PC-3 (cell line): ENCODE results near the gene SFMBT2. TPM values are rescaled to one million over a fixed set of nuclear protein-coding genes. Genes with fewer than 3 reads are reported as not detected.

Experiments used
- ATAC-seq: fragments of 200-7000 bp; cut with Tn5 transposase; 2 replicates; pipeline ENCODE4 v1.9.1; 2020; ENCODE audit warnings: mild to moderate bottlenecking, moderate library complexity
- BruUV-seq: library from RNA; stranded (reverse); fragments of 400-500 nt; replicated peaks from 2 replicates; lab custom pipeline; 2021; lab: Mats Ljungman, UMichigan
- CTCF ChIA-PET: fragments of 300-600 bp; sonication (Branson Sonifier 250); formaldehyde crosslinking; loops from one replicate; lab custom pipeline; 2022; ENCODE audit warnings: antibody characterized with exemption; lab: Charles Lee
- POLR2A ChIA-PET: fragments of 300-600 bp; sonication (Branson Sonifier 250); formaldehyde crosslinking; loops from one replicate; lab custom pipeline; 2022; ENCODE audit warnings: antibody characterized with exemption; ENCODE audit not compliant: unreplicated experiment; lab: Charles Lee
- DNase-seq: peaks from one replicate; pipeline ENCODE4 v3.0.0-alpha.2; 2015
- H2AFZ ChIP-seq: fragments of 300-600 bp; sonication (generic); 2 replicates; pipeline ENCODE4 v1.6.0; 2016; ENCODE audit warnings: antibody characterized with exemption, low read length
- H3F3A ChIP-seq: fragments of 300-600 bp; sonication (generic); one replicate; pipeline ENCODE4 v1.6.0; 2017; ENCODE audit warnings: antibody characterized with exemption, low read length, control low read depth, mild to moderate bottlenecking; ENCODE audit not compliant: unreplicated experiment
- H3K27ac ChIP-seq: fragments of 300-600 bp; sonication (generic); 2 replicates; pipeline ENCODE4 v1.5.1; 2016; ENCODE audit warnings: mild to moderate bottlenecking, low read length
- H3K27me3 ChIP-seq: fragments of 300-600 bp; sonication (generic); 2 replicates; pipeline ENCODE4 v1.6.1; 2016; ENCODE audit warnings: low read length, mixed read lengths
- H3K36me3 ChIP-seq: fragments of 300-600 bp; sonication (generic); 2 replicates; pipeline ENCODE4 v1.6.1; 2016; ENCODE audit warnings: low read depth, mixed run types, low read length, mixed read lengths
- H3K4me1 ChIP-seq: fragments of 300-600 bp; sonication (generic); 2 replicates; pipeline ENCODE4 v1.5.1; 2016; ENCODE audit warnings: low read length; ENCODE audit not compliant: insufficient read depth
- H3K4me2 ChIP-seq: fragments of 300-600 bp; sonication (generic); 2 replicates; pipeline ENCODE4 v1.6.0; 2016; ENCODE audit warnings: low read length
- H3K4me3 ChIP-seq: fragments of 300-600 bp; sonication (generic); 2 replicates; pipeline ENCODE4 v1.5.1; 2016; ENCODE audit warnings: mild to moderate bottlenecking, low read length, mixed read lengths
- H3K79me2 ChIP-seq: fragments of 300-600 bp; sonication (generic); 2 replicates; pipeline ENCODE4 v1.6.1; 2017; ENCODE audit warnings: low read length, mixed read lengths
- H3K9ac ChIP-seq: fragments of 300-600 bp; sonication (generic); 2 replicates; pipeline ENCODE4 v1.6.0; 2016; ENCODE audit warnings: mild to moderate bottlenecking, low read length
- H3K9me2 ChIP-seq: fragments of 300-600 bp; sonication (generic); replicated peaks from 2 replicates; pipeline ENCODE4 v1.6.1; 2016; ENCODE audit warnings: mixed run types, low read length, mixed read lengths
- H3K9me3 ChIP-seq: fragments of 300-600 bp; sonication (generic); 2 replicates; pipeline ENCODE4 v1.6.1; 2016; ENCODE audit warnings: low read length, mixed read lengths
- H4K20me1 ChIP-seq: fragments of 300-600 bp; sonication (generic); 2 replicates; pipeline ENCODE4 v1.6.1; 2016; ENCODE audit warnings: low read length, mixed read lengths
- EZH2 ChIP-seq: fragments of 300-600 bp; sonication (generic); IDR thresholded peaks from one replicate; pipeline ENCODE4 v1.6.1; 2017; ENCODE audit warnings: antibody characterized with exemption, mild to moderate bottlenecking, low read length; ENCODE audit not compliant: unreplicated experiment
- EZH2phosphoT487 ChIP-seq: fragments of 300-600 bp; sonication (generic); IDR thresholded peaks from 2 replicates; pipeline ENCODE4 v1.6.1; 2018; ENCODE audit warnings: mild to moderate bottlenecking, antibody characterized with exemption, low read length, borderline replicate concordance
- intact Hi-C: fragments of 100-400 bp; cut with micrococcal nuclease; formaldehyde crosslinking; loops from 2 replicates; pipeline ENCODE4 v1.9.0; 2023
- total RNA-seq: library from RNA; depleted of rRNA; stranded (reverse); fragments of >200 nt; gene quantifications from 2 replicates; pipeline ENCODE4 v1.2.3, GENCODE V29; 2014
- TF ChIP-seq, protein P1 (sequence below): fragments of 300-600 bp; sonication (generic); conservative IDR thresholded peaks from 2 replicates; pipeline ENCODE4 v1.5.1; 2017; ENCODE audit warnings: antibody characterized with exemption, low read depth, mild to moderate bottlenecking, low read length

The SFMBT2 gene
- total RNA-seq, 1 experiment from 2014 or later: 1.9 TPM

DNA sequence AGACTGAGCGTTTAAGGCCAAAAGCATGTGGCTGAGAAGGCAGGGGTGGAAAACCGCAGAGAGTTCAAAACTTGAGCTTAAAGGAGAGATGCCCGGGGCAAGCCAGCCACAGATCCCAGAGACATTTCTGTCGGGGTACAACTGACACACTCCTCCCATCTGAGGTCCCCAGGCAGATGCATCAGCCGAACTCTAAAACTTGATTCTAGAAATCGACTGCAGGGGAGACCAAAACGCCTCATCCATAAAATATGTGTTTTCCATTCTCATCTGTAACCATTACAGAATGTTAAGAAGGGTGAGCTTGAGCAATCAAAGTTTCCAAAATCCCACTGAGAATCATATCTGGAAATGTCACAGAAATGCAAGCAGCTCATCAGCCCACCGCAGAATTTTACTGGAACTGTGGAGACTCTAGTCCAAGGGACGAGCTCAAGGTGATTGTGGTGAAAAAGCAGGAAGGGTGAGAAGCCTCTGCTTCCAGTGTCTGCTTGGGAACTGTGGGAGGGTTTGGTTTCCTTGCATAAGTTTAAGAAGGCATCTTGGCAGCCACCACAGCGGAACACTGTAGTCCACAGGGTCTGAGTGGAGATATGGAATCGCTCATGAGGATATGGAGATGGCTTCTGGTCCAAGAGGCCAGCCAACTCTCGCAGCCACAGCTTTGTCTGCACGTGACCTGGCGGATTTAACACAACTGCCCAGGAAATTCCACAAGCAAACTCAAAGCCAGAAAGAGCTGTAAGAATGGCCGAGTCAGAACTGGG lies 249.2 kb downstream of the SFMBT2 start:
- Histone ChIP-seq H3K4me2 (no peak overlapping the region), H3K9me2 (no peaks in the 10 kb centered on the region), H3K4me3 (no peak overlapping the region), H3K79me2 (no peaks in the 10 kb centered on the region), H2AFZ (no peak overlapping the region), H3K27ac (no peak overlapping the region), H3K36me3 (no peaks in the 10 kb centered on the region), H3K9me3 (no peaks in the 10 kb centered on the region), H3K4me1 (no peaks in the 10 kb centered on the region), H3F3A (no peaks in the 10 kb centered on the region), H3K9ac (no peak overlapping the region), H4K20me1 (no peaks in the 10 kb centered on the region), H3K27me3 (no peaks in the 10 kb centered on the region)
- intact Hi-C loops: no loop called here
- ChIA-PET POLR2A (no interaction called here), CTCF (no interaction called here)
- TF ChIP-seq, protein P1, sequence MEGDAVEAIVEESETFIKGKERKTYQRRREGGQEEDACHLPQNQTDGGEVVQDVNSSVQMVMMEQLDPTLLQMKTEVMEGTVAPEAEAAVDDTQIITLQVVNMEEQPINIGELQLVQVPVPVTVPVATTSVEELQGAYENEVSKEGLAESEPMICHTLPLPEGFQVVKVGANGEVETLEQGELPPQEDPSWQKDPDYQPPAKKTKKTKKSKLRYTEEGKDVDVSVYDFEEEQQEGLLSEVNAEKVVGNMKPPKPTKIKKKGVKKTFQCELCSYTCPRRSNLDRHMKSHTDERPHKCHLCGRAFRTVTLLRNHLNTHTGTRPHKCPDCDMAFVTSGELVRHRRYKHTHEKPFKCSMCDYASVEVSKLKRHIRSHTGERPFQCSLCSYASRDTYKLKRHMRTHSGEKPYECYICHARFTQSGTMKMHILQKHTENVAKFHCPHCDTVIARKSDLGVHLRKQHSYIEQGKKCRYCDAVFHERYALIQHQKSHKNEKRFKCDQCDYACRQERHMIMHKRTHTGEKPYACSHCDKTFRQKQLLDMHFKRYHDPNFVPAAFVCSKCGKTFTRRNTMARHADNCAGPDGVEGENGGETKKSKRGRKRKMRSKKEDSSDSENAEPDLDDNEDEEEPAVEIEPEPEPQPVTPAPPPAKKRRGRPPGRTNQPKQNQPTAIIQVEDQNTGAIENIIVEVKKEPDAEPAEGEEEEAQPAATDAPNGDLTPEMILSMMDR: no peak
- TF ChIP-seq EZH2 (no peak), EZH2phosphoT487 (no peak)
- ATAC-seq (no peak), DNase-seq (no peak)
- no TSS peak for BruUV-seq

DNA sequence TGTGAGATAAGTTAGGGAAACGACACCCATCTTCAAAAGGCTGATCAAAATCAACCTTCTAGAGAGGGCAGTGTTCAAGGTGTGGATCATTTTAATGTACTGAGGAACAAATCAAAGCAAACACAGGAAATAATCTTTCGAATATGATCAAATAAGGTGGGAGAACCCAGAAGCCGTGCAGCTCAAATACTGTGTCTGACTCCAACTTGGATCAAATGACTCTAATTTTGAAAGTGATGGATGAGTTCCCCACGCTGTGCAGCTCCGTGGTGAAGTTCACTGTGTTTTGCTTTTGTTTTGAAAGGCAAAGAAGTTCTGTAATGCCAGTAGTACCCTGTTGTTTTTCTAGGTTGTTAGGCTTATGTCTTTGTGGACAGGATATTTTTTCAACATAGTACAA lies 250.9 kb downstream of the SFMBT2 start:
- Histone ChIP-seq H3K79me2 (no peaks in the 10 kb centered on the region), H3K27me3 (no peaks in the 10 kb centered on the region), H4K20me1 (no peaks in the 10 kb centered on the region), H3K27ac (no peak overlapping the region), H3K9ac (no peak overlapping the region), H3K9me2 (no peaks in the 10 kb centered on the region), H3K4me2 (no peak overlapping the region), H3K9me3 (no peaks in the 10 kb centered on the region), H3K36me3 (no peaks in the 10 kb centered on the region), H2AFZ (no peak overlapping the region), H3K4me3 (no peak overlapping the region), H3F3A (no peaks in the 10 kb centered on the region), H3K4me1 (no peaks in the 10 kb centered on the region)
- DNase-seq (no peak), ATAC-seq (no peak)
- ChIA-PET CTCF (no interaction called here), POLR2A (no interaction called here)
- intact Hi-C loops: no loop called here
- no TSS peak for BruUV-seq
- TF ChIP-seq, protein P1: no peak
- TF ChIP-seq EZH2phosphoT487 (no peak), EZH2 (no peak)

DNA sequence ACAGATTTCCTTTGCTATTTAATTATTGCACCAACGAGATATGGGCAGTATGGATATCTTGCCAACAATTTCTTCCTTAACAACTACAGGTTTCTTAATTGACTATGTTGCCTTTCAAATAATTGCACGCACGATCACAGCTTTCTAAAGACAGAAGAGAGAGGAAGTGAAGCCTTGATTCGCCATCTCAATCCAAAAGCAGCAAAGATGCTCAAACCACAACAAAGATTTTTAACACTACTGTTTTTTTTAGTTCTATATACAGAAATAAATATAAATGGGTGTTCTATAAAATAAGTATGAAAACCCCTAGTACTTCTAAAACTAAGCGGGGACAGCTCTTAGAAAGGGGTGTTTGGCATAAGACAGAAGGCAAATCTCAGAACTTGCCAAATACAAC lies 251.3 kb downstream of the SFMBT2 start:
- no peak overlapping the region for H2AFZ ChIP-seq
- ATAC-seq (no peak), DNase-seq (no peak)
- H3K79me2 ChIP-seq: no peaks in the 10 kb centered on the region
- no peaks in the 10 kb centered on the region for H3K27me3 ChIP-seq
- no peaks in the 10 kb centered on the region for H3F3A ChIP-seq
- TF ChIP-seq EZH2phosphoT487 (no peak), EZH2 (no peak)
- TF ChIP-seq, protein P1: no peak
- H3K9me2 ChIP-seq: no peaks in the 10 kb centered on the region
- POLR2A ChIA-PET: no interaction called here
- no peak overlapping the region for H3K9ac ChIP-seq
- no peaks in the 10 kb centered on the region for H4K20me1 ChIP-seq
- no peak overlapping the region for H3K27ac ChIP-seq
- H3K4me3 ChIP-seq: no peak overlapping the region
- H3K4me1 ChIP-seq: no peaks in the 10 kb centered on the region
- H3K36me3 ChIP-seq: no peaks in the 10 kb centered on the region
- CTCF ChIA-PET: no interaction called here
- no TSS peak for BruUV-seq
- no peak overlapping the region for H3K4me2 ChIP-seq
- H3K9me3 ChIP-seq: no peaks in the 10 kb centered on the region
- intact Hi-C loops: no loop called here
